ENCODE measurements around the gene GPX3. TPM values are rescaled to one million over a fixed set of nuclear protein-coding genes. Genes with fewer than 3 reads are reported as not detected.

Gene GPX3
- total RNA-seq, 4 donors from 2014 or later, result 3,864 to 9,036 (median 5,113) TPM

DNA sequence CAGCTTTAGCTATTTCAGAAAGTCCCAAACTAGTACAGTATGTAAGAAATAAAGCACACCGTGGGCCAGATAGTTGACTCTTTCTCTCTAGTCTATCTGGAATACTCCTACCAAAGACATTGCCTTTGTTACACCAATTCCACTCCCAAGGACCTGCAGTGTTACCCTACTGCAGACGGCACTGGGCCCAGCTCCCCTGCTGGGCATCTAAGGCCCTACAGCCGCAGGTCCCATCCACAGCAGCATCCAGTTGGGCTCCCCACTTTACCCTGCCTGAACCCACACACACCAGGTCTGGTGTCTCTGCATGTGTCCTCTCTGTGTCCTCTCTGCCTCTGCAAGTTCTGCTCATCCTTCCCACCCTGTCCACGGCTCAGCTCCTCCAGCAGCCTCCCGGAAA lies 37.9 kb downstream of the GPX3 start:
- WGBS, 2 donors, result 83 to 94% methylated on average over 5 of the region's 5 CpGs
- H3K4me3 ChIP-seq, result no peak overlapping the region
- H3K4me1 ChIP-seq, result peaks cover 0 to 22% (median 17%) of the 10 kb centered on the region in 4 donors
- peaks cover 3 to 99% (median 18%) of the 10 kb centered on the region in 3 donors for H3K36me3 ChIP-seq
- H3K27ac ChIP-seq, result no peak overlapping the region
- TF ChIP-seq POLR2A (IDR thresholded peaks at IDR 0.05) (no peak), EP300 (IDR thresholded peaks at IDR 0.05) (no peak)
- TF ChIP-seq, protein P1, sequence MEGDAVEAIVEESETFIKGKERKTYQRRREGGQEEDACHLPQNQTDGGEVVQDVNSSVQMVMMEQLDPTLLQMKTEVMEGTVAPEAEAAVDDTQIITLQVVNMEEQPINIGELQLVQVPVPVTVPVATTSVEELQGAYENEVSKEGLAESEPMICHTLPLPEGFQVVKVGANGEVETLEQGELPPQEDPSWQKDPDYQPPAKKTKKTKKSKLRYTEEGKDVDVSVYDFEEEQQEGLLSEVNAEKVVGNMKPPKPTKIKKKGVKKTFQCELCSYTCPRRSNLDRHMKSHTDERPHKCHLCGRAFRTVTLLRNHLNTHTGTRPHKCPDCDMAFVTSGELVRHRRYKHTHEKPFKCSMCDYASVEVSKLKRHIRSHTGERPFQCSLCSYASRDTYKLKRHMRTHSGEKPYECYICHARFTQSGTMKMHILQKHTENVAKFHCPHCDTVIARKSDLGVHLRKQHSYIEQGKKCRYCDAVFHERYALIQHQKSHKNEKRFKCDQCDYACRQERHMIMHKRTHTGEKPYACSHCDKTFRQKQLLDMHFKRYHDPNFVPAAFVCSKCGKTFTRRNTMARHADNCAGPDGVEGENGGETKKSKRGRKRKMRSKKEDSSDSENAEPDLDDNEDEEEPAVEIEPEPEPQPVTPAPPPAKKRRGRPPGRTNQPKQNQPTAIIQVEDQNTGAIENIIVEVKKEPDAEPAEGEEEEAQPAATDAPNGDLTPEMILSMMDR (IDR thresholded peaks at IDR 0.05), result no peak
- no peak for DNase-seq (ENCODE audit: low spot score in 2 of 2)
- H3K9me3 ChIP-seq, result no peaks in the 10 kb centered on the region
- no peaks in the 10 kb centered on the region for H3K27me3 ChIP-seq

DNA sequence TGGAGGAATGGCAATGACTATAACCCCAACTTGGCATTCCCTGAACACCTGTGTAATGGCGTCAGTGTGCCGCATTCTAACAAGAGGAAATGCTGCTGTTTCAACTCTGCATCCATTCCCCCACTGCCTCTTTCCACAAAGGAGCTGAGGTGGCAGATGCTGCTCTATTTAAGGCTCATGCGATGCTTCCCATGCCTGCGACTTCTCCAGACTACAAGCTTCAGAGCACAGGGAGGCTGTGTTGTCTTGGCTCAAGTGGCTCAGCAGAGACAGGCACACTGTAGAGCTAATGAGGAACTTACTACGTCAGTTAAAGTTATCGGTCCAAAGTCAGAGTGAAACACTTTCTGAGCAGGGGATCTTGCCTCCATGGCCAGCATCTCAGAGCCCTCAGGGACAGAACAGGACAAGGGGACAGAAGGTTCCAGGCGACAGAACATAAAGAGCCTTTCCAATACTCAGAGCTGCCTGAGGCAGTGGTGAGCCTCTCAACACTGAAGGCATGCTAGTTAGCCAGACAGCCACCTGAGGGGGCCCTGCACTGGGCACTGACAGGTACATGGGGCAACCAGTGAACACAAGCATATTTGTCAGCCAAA lies 38.6 kb downstream of the GPX3 start:
- Histone ChIP-seq H3K4me1 (peaks cover 0 to 29% (median 24%) of the 10 kb centered on the region in 4 donors), H3K27ac (peak overlapping the region in 1 of 4 donors; percentile 17), H3K4me3 (no peak overlapping the region), H3K27me3 (no peaks in the 10 kb centered on the region), H3K9me3 (no peaks in the 10 kb centered on the region), H3K36me3 (peaks cover 3 to 94% (median 18%) of the 10 kb centered on the region in 3 donors)
- WGBS, 2 donors, result 85 to 90% methylated on average over 7 of the region's 7 CpGs
- TF ChIP-seq, protein P1 (IDR thresholded peaks at IDR 0.05), result no peak
- no peak for TF ChIP-seq POLR2A (IDR thresholded peaks at IDR 0.05)
- no peak for TF ChIP-seq EP300 (IDR thresholded peaks at IDR 0.05)
- no peak for DNase-seq (ENCODE audit: low spot score in 2 of 2)

DNA sequence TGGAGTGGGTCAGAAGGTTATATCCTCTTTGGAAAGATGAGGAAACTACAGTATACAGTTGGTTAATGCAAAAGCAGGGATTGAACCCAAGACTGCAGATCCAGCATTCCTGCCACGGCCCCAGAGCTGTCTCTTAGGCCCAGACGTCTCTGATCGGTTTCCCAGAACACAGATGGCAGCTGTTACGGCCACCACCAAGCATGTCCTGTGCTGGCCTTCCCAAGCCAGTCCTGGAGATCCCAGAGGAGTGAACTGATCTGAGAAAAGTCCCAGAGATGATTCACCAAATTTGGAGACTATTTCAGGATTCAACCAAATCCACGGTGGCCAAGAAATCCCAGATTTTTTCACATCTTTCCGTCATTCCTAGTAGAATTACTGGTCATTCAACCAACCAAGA lies 40.4 kb downstream of the GPX3 start:
- WGBS, 2 donors, result 68 to 90% methylated on average over 6 of the region's 6 CpGs
- TF ChIP-seq, protein P1 (IDR thresholded peaks at IDR 0.05), result no peak
- TF ChIP-seq POLR2A (IDR thresholded peaks at IDR 0.05), result no peak
- TF ChIP-seq EP300 (IDR thresholded peaks at IDR 0.05), result peak in 1 of 2 donors; percentile 26
- H3K36me3 ChIP-seq, result peaks cover 3 to 76% (median 18%) of the 10 kb centered on the region in 3 donors
- H3K4me3 ChIP-seq, result no peak overlapping the region
- no peak for DNase-seq (ENCODE audit: low spot score in 2 of 2)
- peaks cover 0 to 41% (median 31%) of the 10 kb centered on the region in 4 donors for H3K4me1 ChIP-seq
- H3K9me3 ChIP-seq, result no peaks in the 10 kb centered on the region
- H3K27ac ChIP-seq, result no peak overlapping the region
- H3K27me3 ChIP-seq, result no peaks in the 10 kb centered on the region

DNA sequence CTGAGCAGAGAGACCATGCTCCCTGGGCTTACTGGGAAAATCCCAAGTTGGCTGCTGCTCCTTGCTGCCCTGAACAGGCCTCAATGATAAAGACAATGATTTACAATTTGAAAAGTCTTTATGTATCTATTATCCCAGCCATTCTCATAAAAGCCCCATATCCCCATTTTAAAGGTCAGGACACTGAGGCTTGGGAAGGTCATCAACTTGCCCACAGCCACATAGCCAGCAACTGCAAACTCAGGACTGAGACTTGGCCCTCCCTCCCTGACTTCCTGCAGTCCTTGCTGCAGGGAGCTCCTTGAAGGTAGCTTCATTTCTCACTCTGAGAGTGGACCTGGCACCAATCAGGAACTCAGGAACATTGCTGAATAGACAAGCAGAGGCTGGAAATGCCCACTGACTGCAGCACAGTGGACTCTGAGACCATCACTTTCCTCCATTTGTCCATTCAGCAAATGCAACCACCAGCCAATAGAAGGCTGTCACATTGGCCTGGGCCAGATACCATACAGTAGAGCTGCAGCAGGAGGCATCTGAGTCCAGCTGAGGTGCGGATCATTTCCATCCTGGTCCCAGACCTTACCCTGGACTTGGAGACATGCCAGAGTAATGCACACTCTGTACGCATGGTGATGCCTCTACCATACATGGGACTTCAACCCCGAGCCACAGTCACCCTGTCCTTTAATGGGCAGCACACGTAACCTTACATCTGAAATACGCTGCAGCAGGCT lies 42.2 kb downstream of the GPX3 start:
- no peak for DNase-seq (ENCODE audit: low spot score in 2 of 2)
- WGBS, 2 donors, result 91 to 93% methylated on average over 5 of the region's 5 CpGs
- H3K9me3 ChIP-seq, result no peaks in the 10 kb centered on the region
- H3K4me1 ChIP-seq, result peaks cover 0 to 57% (median 38%) of the 10 kb centered on the region in 4 donors
- no peaks in the 10 kb centered on the region for H3K27me3 ChIP-seq
- H3K27ac ChIP-seq, result peak overlapping the region in 2 of 4 donors; percentile 60 to 69
- H3K36me3 ChIP-seq, result peaks cover 3 to 69% (median 18%) of the 10 kb centered on the region in 3 donors
- no peak overlapping the region for H3K4me3 ChIP-seq
- TF ChIP-seq POLR2A (IDR thresholded peaks at IDR 0.05), result no peak
- no peak for TF ChIP-seq EP300 (IDR thresholded peaks at IDR 0.05)
- TF ChIP-seq, protein P1 (IDR thresholded peaks at IDR 0.05), result no peak
